Measurements from ENCODE around the gene SMIM17.
"Not testable (repeated sequence)": the region's sequence is repeated elsewhere in the genome, so short reads cannot be mapped to it uniquely, and the experiment has no call there.

Gene SMIM17

DNA sequence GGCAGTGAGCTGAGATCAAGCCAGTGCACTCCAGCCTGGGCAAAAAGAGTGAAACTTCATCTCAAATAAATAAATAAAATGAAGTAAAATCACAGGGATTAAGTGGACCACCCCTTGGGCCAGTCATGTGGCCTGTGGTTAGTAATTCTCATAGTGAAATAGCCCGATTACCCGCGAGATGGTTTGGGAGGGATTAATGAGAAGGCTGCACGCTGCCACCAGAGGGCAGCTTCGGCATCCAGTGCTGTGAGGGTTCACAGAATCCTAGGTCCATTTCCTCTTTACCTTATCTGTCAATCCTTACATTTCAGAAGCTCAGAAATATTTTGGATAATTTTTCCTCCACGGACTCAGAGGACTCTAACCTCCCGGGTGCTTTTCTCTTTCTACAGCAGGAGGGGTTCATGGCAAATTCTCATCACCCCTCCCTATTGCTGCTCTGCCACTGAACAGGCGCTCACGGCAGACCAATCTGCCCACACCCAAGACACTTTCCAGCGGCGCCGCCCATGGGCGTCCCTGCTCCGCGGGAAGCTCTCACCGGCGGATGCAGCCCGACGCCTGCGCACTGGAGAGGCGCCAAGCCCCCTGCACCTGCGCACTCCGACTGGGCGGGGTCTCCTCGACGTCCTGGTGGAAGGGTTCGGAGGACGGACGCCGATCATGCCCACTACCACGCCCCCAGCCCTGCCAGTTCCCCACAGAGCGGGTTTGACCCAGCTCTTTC is 17.6 kb downstream of the SMIM17 start:
- no peak for DNase-seq (ENCODE audit: low spot score)

DNA sequence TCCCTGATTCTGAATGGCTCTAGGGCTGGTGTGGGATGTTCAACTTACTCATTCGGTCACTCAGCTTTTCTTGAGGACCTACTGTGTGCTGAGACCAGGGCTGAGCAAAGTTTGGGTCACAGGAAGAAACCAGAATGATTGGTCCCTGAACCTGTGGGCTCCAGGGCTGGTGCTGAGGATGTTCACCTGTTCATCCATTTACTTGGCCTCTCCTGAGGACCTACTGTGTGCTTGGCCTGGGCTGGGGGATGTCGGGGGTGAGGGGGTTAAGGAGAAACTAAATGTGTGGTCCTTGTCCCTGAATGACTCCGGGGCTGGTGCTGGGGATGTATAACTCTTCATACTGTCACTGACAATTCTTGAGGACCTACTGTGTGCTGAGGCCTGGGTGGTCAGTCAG is 18.3 kb downstream of the SMIM17 start:
- DNase-seq (ENCODE audit: low spot score): no peak

DNA sequence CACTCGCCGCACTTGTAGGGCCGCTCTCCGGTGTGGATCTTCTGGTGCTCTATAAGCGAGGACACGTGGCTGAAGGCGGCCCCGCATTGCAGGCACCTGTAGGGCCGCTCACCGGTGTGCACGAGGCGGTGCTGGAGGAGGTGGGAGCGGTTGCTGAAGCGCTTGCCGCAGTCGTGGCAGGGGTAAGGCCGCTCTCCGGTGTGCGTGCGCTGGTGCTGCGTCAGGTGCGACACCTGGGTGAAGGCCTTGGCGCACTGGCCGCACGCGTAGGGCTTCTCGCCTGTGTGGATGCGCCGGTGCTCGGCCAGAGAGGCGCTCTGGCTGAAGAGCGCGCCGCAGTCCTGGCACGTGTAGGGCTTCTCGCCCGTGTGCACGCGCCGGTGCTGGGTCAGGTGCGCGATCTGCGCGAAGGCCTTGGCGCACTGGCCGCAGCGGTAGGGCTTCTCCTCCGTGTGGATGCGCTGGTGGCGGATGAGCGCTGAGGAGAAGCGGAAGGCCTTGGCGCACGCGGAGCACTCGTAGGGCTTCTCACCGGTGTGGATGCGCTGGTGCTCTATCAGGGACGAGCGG is 21.1 kb downstream of the SMIM17 start:
- no peak for DNase-seq (ENCODE audit: low spot score)

- no peak for DNase-seq (ENCODE audit: low spot score)
Measured at GRCh38 chr19:56664511-56664910, 21.6 kb downstream of the SMIM17 start.

GRCh38 chr19:56667311-56667870 is 24.4 kb downstream of the SMIM17 start:
- DNase-seq (ENCODE audit: low spot score): no peak

GRCh38 chr19:56668676-56669075 is 25.7 kb downstream of the SMIM17 start:
- DNase-seq (ENCODE audit: low spot score): no peak

DNA sequence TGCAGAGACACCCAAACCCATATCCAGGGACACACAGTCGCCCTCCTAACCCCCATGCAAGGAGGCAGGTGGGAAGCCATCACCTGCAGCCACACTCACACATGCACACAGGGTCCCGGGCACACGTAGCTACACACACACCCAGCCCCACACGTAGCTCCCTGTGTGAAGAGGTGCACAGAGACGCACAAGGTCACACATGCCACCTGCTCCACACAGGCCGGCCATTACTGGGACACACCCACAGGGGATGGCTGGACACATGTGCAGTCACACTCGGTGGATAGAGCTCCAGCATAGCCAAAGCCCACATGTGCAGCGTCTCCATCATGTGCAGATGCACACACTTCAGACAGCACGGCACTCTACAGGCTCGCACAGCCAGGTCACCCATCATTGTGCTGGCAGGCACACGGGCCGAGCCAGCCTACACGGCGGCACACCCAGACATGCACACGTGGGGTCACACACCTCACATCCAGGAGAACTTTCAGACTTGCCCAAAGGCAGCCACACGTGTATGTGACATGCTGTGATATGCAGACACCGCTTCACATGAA is 27.5 kb downstream of the SMIM17 start:
- DNase-seq (ENCODE audit: low spot score): no peak

- no peak for DNase-seq (ENCODE audit: low spot score)
Measured at GRCh38 chr19:56670961-56671612, 28.1 kb downstream of the SMIM17 start.

GRCh38 chr19:56671613-56671994 is 28.6 kb downstream of the SMIM17 start, which contains the start of gene ZNF835:
Gene ZNF835 (minus strand): TSS chr19:56671757. CDS start chr19:56665198, 6,559 bp downstream.
- peak; percentile 36 for DNase-seq (ENCODE audit: low spot score)

DNA sequence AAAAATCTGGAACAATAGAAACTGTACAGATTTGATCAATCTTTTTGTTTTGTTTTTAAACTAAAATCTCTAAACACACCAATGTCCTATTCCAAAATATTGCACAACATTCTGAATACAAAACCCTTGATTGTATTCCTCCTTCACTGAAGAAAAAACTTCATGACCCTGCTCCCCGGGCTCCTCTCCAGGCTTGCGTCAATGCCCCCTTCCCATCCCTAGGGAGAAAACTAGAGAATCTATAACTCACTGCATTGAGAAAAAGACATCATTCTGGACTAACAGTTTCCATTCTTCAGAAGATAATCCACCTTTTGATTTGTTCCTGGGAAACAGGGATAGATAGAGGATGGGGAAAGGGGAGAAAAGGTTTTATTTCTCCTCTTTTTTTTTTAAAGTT is 29.7 kb downstream of the SMIM17 start:
- DNase-seq (ENCODE audit: low spot score): not testable (repeated sequence)

GRCh38 chr19:56678205-56678604 is 35.2 kb downstream of the SMIM17 start:
- no peak for DNase-seq (ENCODE audit: low spot score)

DNA sequence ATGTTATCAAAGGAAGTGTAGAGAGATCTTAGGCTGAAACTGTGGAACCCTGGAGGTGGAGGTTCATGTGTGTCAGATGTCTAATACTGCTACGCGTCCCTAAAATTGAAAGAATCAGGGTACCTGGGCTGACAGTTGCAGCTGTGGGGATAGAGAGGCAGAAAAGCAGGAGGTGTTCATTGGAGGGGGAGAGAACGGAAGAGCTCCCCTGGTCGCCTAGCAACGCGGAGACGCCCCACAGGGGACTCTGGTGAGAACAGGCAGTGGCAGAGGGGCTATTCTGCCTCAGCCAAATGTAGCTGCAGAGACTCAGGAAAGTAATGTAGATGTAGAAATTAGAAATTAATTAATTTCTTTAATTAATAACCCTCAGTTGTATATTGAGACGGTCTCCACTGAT is 38.7 kb downstream of the SMIM17 start:
- DNase-seq (ENCODE audit: low spot score): no peak

DNA sequence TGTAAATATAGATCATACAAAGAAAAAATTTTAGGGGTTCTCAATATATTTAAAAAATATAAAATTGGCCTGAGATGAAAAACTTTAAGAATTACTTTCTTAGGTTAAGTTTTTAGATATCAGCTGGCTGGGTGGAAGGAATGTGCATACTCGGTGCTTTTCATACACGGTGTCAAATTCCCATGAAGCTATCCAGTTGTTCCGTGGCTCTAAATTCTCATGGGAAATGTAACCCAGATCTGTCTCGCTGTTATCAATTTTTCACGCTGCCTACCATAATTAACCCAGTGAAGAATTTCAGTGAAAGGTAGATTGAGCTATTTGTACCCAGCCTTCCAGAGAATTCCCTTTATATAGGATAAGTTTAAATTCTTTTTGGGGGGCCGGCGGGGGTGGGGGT is 40.2 kb downstream of the SMIM17 start:
- DNase-seq (ENCODE audit: low spot score): no peak

DNA sequence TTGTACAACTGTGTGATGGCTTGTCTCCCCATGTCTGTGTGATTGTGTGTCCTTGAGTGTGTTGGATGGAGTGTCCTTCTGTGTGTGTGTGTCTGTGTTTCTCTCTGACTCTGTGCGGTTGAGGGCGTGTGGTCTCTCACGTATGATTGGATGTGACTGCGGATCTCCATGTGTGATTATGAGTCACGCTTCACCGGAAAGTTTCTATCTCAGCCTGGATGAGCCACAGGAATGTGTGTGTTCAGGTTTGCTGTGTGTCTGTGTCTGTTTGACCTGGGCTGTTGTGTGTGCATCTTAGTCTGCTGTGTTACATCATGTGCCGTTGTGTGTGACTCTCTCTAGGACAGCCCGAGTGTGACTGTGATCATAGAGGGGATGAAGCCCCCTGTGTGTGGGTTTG is 44.1 kb downstream of the SMIM17 start:
- DNase-seq (ENCODE audit: low spot score): no peak

- DNase-seq (ENCODE audit: low spot score): no peak
Measured at GRCh38 chr19:56689198-56689597, 46.2 kb downstream of the SMIM17 start.

GRCh38 chr19:56690670-56691069 is 47.7 kb downstream of the SMIM17 start:
- DNase-seq (ENCODE audit: low spot score): no peak

DNA sequence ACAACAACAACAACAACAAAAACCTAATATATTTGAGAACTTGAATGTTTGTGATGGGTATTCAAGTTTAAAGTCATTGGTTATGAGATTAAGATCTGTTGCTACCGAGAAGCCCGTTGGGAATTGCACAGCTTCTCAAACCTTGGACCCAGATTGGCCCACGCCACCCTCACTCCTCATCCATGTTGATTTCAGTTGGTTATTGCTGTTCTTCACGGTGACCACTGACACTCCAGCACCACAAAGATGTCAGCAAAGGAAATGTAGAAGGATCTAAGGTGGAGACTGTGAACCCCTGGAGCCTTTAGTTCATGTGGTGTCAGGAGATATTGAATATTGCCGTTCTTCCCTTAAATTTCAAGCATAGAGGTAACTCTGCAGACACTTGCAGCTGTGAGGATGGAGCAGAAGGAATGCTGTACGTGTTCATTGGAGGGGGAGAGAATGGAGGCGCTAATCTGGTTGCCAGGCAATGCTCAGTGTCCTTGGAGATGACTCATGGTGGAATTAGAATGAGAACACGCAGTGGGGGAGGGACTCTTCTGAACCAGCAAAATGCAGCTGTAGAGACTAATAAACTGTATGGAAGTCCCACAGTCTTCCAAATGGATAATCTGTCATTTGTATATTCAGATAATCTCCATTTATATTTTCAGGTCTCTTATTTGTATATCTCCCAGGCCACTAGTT is 49.4 kb downstream of the SMIM17 start:
- DNase-seq (ENCODE audit: low spot score): no peak

DNA sequence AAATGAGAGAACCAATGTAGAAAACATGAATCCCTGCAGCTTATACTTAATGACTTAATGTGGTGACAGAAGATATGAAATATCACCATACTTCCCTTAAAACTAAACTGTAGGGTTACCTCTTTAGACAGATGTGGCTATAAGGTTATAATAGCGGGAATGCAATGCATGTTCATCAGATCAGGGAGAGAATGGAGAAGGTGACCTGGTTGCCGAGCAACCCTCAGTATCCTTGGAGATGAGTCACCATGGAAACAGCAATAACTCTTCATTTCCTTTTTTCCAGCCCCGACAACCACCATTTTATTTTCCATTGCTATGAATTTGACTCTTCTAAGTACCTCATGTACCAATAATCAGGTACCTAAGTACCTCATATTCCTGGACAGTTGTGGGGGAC is 56.6 kb downstream of the SMIM17 start:
- no peak for DNase-seq (ENCODE audit: low spot score)

- DNase-seq (ENCODE audit: low spot score): no peak
Measured at GRCh38 chr19:56701895-56702294, 58.9 kb downstream of the SMIM17 start.

- DNase-seq (ENCODE audit: low spot score): no peak
Measured at GRCh38 chr19:56705939-56706338, 63.0 kb downstream of the SMIM17 start.
